DLD1 (cell line): Measurements from ENCODE around the gene MACROD2.

ENCODE experiments used
- in situ Hi-C: cut with HindIII; loops from 2 replicates; pipeline ENCODE4 v1.10.0; 2017; ENCODE audit warnings: low sequenced_read_pairs

Gene MACROD2

GRCh38 chr20:14386726-14387125, 391.4 kb downstream of the MACROD2 start:
- in situ Hi-C loops, result no loop called here

GRCh38 chr20:14401479-14402138, 406.3 kb downstream of the MACROD2 start:
- in situ Hi-C loops, result no loop called here

GRCh38 chr20:14404515-14404914, 409.2 kb downstream of the MACROD2 start:
- in situ Hi-C loops, result no loop called here

GRCh38 chr20:14406495-14406894, 411.2 kb downstream of the MACROD2 start:
- in situ Hi-C loops, result no loop called here

GRCh38 chr20:14407336-14407735, 412.0 kb downstream of the MACROD2 start:
- in situ Hi-C loops, result no loop called here

GRCh38 chr20:14410869-14411555, 415.7 kb downstream of the MACROD2 start:
- in situ Hi-C loops, result no loop called here

- in situ Hi-C loops, result no loop called here
Observed at GRCh38 chr20:14412065-14412681, 416.9 kb downstream of the MACROD2 start.

- in situ Hi-C loops, result no loop called here
Observed at GRCh38 chr20:14413835-14414234, 418.5 kb downstream of the MACROD2 start.

GRCh38 chr20:14414560-14414959, 419.2 kb downstream of the MACROD2 start:
- in situ Hi-C loops, result no loop called here

- in situ Hi-C loops, result no loop called here
Observed at GRCh38 chr20:14415467-14415866, 420.2 kb downstream of the MACROD2 start.

GRCh38 chr20:14418376-14418775, 423.1 kb downstream of the MACROD2 start:
- in situ Hi-C loops, result no loop called here

GRCh38 chr20:14422892-14423291, 427.6 kb downstream of the MACROD2 start:
- in situ Hi-C loops, result no loop called here

GRCh38 chr20:14431568-14431967, 436.3 kb downstream of the MACROD2 start:
- in situ Hi-C loops, result no loop called here

GRCh38 chr20:14432085-14432484, 436.8 kb downstream of the MACROD2 start:
- in situ Hi-C loops, result no loop called here

GRCh38 chr20:14432597-14432996, 437.3 kb downstream of the MACROD2 start:
- in situ Hi-C loops, result no loop called here

- in situ Hi-C loops, result no loop called here
Observed at GRCh38 chr20:14434384-14435136, 439.2 kb downstream of the MACROD2 start.

GRCh38 chr20:14441201-14441600, 445.9 kb downstream of the MACROD2 start:
- in situ Hi-C loops, result no loop called here

- in situ Hi-C loops, result no loop called here
Observed at GRCh38 chr20:14444106-14444505, 448.8 kb downstream of the MACROD2 start.

GRCh38 chr20:14445310-14445709, 450.0 kb downstream of the MACROD2 start:
- in situ Hi-C loops, result no loop called here

GRCh38 chr20:14445902-14446301, 450.6 kb downstream of the MACROD2 start:
- in situ Hi-C loops, result no loop called here

GRCh38 chr20:14446446-14446845, 451.1 kb downstream of the MACROD2 start:
- in situ Hi-C loops, result no loop called here
